Colonic mucosa (tissue), 4 donors: ENCODE results near the gene CCDC146. TPM values are rescaled to one million over a fixed set of nuclear protein-coding genes. Genes with fewer than 3 reads are reported as not detected.

Experiments used
- DNase-seq: peaks from one replicate; pipeline ENCODE4 v3.0.0-alpha.2; 2020
- H3K27ac ChIP-seq: fragments of 200-600 bp; one replicate; pipeline ENCODE4 v1.8.0; 2021
- H3K27me3 ChIP-seq: fragments of 200-600 bp; one replicate; pipeline ENCODE4 v1.8.0; 2021
- H3K36me3 ChIP-seq: fragments of 200-600 bp; one replicate; pipeline ENCODE4 v1.8.0; 2021
- H3K4me1 ChIP-seq: fragments of 200-600 bp; one replicate; pipeline ENCODE4 v1.8.0; 2021; ENCODE audit warnings: mild to moderate bottlenecking
- H3K4me3 ChIP-seq: fragments of 200-600 bp; one replicate; pipeline ENCODE4 v1.8.0; 2021
- H3K9ac ChIP-seq, 2 donors: one replicate each; pipeline ENCODE4 v1.7.0; 2013; ENCODE audit warnings: control low read depth in 2 of 2, low read depth in 2 of 2, low read length in 2 of 2
- H3K9me3 ChIP-seq: fragments of 200-600 bp; one replicate; pipeline ENCODE4 v1.8.0; 2021
- CTCF ChIP-seq: fragments of 200-600 bp; IDR thresholded peaks from one replicate; pipeline ENCODE4 v1.8.0; 2022; ENCODE audit warnings: antibody characterized with exemption, mild to moderate bottlenecking
- intact Hi-C: fragments of 100-400 bp; cut with DNase I; formaldehyde crosslinking; loops from one replicate; pipeline ENCODE4 v1.14.1; 2022
- total RNA-seq, 2 donors: library from RNA; stranded (reverse); fragmentation: NEBNext Ultra II Directional in 1 of 2; extraction: Animal tissue kit (Norgen Biotek cat#: 25700) in 1 of 2; gene quantifications; one replicate each; pipeline ENCODE4 v1.2.1, GENCODE V29; 2021
- donor health status: healthy.
- donor health status: DM: no; HTN: no; CAD: no.
- donor health status: DM: no; HTN: no; CAD: no.

The CCDC146 gene
- total RNA-seq, 2 donors from 2014 or later = 3.6 to 18.2 TPM

GRCh38 chr7:77284005-77284404 is 161.6 kb downstream of the CCDC146 start:
- Histone ChIP-seq H3K9ac (no peak overlapping the region), H3K9me3 (no peaks in the 10 kb centered on the region), H3K4me1 (no peaks in the 10 kb centered on the region), H3K4me3 (no peak overlapping the region), H3K27me3 (no peaks in the 10 kb centered on the region), H3K36me3 (no peaks in the 10 kb centered on the region), H3K27ac (no peak overlapping the region)
- intact Hi-C loops = no loop called here
- no peak for DNase-seq
- no peak for TF ChIP-seq CTCF

- Histone ChIP-seq H3K27me3 (no peaks in the 10 kb centered on the region), H3K4me3 (no peak overlapping the region), H3K9me3 (no peaks in the 10 kb centered on the region), H3K9ac (no peak overlapping the region), H3K27ac (no peak overlapping the region), H3K4me1 (no peaks in the 10 kb centered on the region), H3K36me3 (no peaks in the 10 kb centered on the region)
- no peak for TF ChIP-seq CTCF
- no peak for DNase-seq
- intact Hi-C loops = no loop called here
Observed at GRCh38 chr7:77284616-77285015, 162.2 kb downstream of the CCDC146 start.

- Histone ChIP-seq H3K36me3 (no peaks in the 10 kb centered on the region), H3K4me3 (no peak overlapping the region), H3K4me1 (no peaks in the 10 kb centered on the region), H3K27me3 (no peaks in the 10 kb centered on the region), H3K9me3 (no peaks in the 10 kb centered on the region), H3K27ac (no peak overlapping the region), H3K9ac (no peak overlapping the region)
- TF ChIP-seq CTCF = no peak
- DNase-seq = no peak
- intact Hi-C loops = no loop called here
Observed at GRCh38 chr7:77288676-77289320, 166.4 kb downstream of the CCDC146 start.

GRCh38 chr7:77289387-77289786 is 167.0 kb downstream of the CCDC146 start:
- Histone ChIP-seq H3K4me3 (no peak overlapping the region), H3K4me1 (no peaks in the 10 kb centered on the region), H3K9me3 (no peaks in the 10 kb centered on the region), H3K27me3 (no peaks in the 10 kb centered on the region), H3K36me3 (no peaks in the 10 kb centered on the region), H3K9ac (no peak overlapping the region), H3K27ac (no peak overlapping the region)
- DNase-seq = no peak
- intact Hi-C loops = no loop called here
- TF ChIP-seq CTCF = no peak

GRCh38 chr7:77290425-77290824 is 168.0 kb downstream of the CCDC146 start:
- no peaks in the 10 kb centered on the region for H3K4me1 ChIP-seq
- no peak for DNase-seq
- no peak overlapping the region for H3K4me3 ChIP-seq
- no peaks in the 10 kb centered on the region for H3K27me3 ChIP-seq
- H3K27ac ChIP-seq = no peak overlapping the region
- no peak overlapping the region for H3K9ac ChIP-seq
- no peaks in the 10 kb centered on the region for H3K9me3 ChIP-seq
- no peaks in the 10 kb centered on the region for H3K36me3 ChIP-seq
- intact Hi-C loops = no loop called here
- no peak for TF ChIP-seq CTCF
